ENCODE measurements around the gene ERMAP.

The ERMAP gene

DNA sequence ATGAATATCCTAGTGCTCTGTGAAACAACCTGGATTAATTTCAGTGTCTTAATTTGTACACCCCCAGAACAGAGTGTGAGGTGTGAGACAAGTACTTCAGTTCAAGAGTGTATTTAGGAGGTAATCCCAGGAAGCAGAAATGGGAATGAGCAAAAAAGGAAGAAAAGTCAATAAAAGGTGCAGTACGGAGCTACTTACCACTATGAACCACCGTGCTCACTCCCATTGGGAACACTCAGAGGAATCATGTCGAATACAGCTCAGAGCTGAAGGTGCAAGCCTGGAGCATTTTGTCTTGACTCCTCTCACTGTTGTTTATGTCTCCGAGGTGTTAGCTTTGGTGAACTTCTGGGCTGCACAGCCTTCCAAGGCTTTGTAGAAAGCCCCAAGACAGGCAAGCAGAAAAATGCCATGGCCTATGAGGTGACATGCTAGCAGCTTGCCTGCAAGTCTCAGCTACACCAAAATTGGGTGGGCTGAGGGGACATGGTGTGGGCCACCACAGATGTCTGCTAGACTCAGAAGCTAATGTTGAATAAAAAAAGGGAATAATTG, 7.6 kb downstream of the ERMAP start:
- TF ChIP-seq, protein P1, sequence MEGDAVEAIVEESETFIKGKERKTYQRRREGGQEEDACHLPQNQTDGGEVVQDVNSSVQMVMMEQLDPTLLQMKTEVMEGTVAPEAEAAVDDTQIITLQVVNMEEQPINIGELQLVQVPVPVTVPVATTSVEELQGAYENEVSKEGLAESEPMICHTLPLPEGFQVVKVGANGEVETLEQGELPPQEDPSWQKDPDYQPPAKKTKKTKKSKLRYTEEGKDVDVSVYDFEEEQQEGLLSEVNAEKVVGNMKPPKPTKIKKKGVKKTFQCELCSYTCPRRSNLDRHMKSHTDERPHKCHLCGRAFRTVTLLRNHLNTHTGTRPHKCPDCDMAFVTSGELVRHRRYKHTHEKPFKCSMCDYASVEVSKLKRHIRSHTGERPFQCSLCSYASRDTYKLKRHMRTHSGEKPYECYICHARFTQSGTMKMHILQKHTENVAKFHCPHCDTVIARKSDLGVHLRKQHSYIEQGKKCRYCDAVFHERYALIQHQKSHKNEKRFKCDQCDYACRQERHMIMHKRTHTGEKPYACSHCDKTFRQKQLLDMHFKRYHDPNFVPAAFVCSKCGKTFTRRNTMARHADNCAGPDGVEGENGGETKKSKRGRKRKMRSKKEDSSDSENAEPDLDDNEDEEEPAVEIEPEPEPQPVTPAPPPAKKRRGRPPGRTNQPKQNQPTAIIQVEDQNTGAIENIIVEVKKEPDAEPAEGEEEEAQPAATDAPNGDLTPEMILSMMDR (IDR thresholded peaks at IDR 0.05; ENCODE audit: low read depth, low read length): no peak
- no peak for DNase-seq

DNA sequence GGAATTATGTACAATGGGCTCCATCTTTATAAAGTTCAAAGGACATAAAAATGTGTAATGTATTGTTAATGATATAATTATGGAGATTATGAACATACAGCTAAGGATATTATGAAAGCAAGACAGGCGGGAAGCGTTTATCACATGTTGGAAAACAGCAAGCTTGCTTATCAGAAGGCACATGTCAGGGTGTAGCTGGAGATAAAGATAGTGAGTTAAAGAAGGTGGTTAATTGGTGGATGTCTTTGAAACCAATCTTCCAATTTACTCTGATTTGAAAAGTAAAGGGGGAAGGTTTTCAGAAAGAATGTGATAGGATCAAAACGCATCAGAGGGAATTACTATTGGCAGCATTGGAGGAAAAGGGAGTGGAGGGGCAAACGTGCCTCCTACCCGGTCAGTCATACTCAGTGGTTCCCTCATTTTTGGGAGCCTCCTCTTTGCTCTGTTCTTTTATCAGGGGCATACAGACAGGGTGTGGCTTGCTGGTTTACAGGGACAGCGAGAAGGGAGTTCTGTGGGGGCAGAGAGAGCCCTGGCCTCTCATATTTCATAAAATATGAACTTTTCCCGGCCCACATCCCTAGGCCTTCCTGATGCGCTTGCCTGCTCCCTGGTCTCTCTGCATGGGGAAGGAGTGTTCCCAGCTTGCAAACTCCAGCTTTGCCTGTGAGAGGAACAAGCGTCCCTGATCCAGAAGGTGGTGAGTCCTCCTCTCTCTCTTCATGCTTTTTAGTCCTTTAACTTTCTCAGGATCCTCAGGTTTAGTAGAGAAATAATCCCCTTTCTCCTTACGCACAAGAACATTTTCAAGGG, 8.3 kb downstream of the ERMAP start:
- Histone ChIP-seq H3K27me3 (no peaks in the 10 kb centered on the region), H3K4me3 (ENCODE audit: low read depth, low read length) (no peak overlapping the region), H3K36me3 (no peaks in the 10 kb centered on the region), H3K4me1 (no peaks in the 10 kb centered on the region), H3K9me3 (no peaks in the 10 kb centered on the region)
- no peak for DNase-seq
- TF ChIP-seq, protein P1 (IDR thresholded peaks at IDR 0.05; ENCODE audit: low read depth, low read length): no peak

More for the DNA sequence above, 7.6 kb downstream of the ERMAP start:
- Histone ChIP-seq H3K4me3 (ENCODE audit: low read depth, low read length) (no peak overlapping the region), H3K4me1 (no peaks in the 10 kb centered on the region), H3K27me3 (no peaks in the 10 kb centered on the region), H3K36me3 (no peaks in the 10 kb centered on the region), H3K9me3 (no peaks in the 10 kb centered on the region)

GRCh38 chr1:42830631-42831030, 13.7 kb downstream of the ERMAP start:
- no peaks in the 10 kb centered on the region for H3K4me1 ChIP-seq
- H3K9me3 ChIP-seq: no peaks in the 10 kb centered on the region
- DNase-seq: no peak
- TF ChIP-seq, protein P1 (IDR thresholded peaks at IDR 0.05; ENCODE audit: low read depth, low read length): no peak
- no peaks in the 10 kb centered on the region for H3K27me3 ChIP-seq
- H3K36me3 ChIP-seq: no peaks in the 10 kb centered on the region
- no peak overlapping the region for H3K4me3 ChIP-seq (ENCODE audit: low read depth, low read length)

DNA sequence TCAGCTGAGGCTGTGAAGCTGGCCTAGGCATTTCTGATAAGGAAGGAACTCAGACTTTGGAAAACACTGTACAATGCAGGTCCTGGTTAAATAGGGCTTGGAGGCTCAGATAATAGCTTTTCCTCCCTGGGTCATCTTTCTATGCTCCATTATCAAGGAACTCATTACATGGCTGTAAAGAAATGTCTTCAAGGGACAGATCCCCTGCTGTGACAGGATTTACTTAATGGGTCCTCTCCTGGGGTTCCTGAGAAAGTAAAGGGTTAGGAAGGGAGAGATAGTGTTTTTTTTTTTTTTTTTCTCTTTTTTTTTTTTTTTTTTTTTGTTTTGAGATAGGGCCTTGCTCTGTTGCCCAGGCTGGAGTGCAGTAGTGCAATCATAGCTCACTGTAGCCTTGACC, 14.4 kb downstream of the ERMAP start:
- H3K4me3 ChIP-seq (ENCODE audit: low read depth, low read length): no peak overlapping the region
- H3K36me3 ChIP-seq: no peaks in the 10 kb centered on the region
- TF ChIP-seq, protein P1 (IDR thresholded peaks at IDR 0.05; ENCODE audit: low read depth, low read length): no peak
- H3K4me1 ChIP-seq: no peaks in the 10 kb centered on the region
- no peaks in the 10 kb centered on the region for H3K9me3 ChIP-seq
- H3K27me3 ChIP-seq: no peaks in the 10 kb centered on the region
- no peak for DNase-seq

- TF ChIP-seq, protein P1 (IDR thresholded peaks at IDR 0.05; ENCODE audit: low read depth, low read length): no peak
Observed at GRCh38 chr1:42832641-42833240, 15.8 kb downstream of the ERMAP start.

DNA sequence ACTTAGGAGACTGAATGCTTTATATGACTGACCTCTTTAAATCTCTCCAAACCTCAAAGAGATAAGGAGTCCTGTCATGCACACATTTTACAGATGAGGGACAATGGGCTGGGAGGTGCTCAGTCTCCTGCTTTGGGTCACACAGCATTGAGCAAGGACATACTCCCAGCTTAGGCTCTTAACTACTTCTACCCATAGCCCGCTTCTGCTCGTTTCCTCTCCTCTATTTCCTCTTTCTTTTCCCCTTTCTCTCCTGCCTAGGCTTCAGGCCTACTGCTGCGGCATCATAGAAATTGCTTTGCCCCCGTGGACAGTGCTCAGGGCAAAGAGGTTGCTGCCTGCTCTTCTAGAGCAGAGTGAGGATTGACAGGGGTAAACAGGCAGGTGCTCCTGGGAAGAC, 17.1 kb downstream of the ERMAP start:
- TF ChIP-seq, protein P1 (IDR thresholded peaks at IDR 0.05; ENCODE audit: low read depth, low read length): no peak
- no peak for DNase-seq
- Histone ChIP-seq H3K9me3 (no peaks in the 10 kb centered on the region), H3K27me3 (no peaks in the 10 kb centered on the region), H3K36me3 (no peaks in the 10 kb centered on the region), H3K4me1 (no peaks in the 10 kb centered on the region), H3K4me3 (ENCODE audit: low read depth, low read length) (no peak overlapping the region)

More at GRCh38 chr1:42832641-42833240, 15.8 kb downstream of the ERMAP start:
- DNase-seq: no peak
- no peaks in the 10 kb centered on the region for H3K4me1 ChIP-seq
- H3K9me3 ChIP-seq: no peaks in the 10 kb centered on the region
- H3K27me3 ChIP-seq: no peaks in the 10 kb centered on the region
- H3K4me3 ChIP-seq (ENCODE audit: low read depth, low read length): no peak overlapping the region
- H3K36me3 ChIP-seq: no peaks in the 10 kb centered on the region

All from BE2C (cell line).